HG03045 (cell line): ENCODE measurements around the gene RASSF4.

Experiments
- ATAC-seq: cut with Tn5 transposase; IDR thresholded peaks from one replicate; pipeline ENCODE4 v1.9.1; 2021; ENCODE audit warnings: mild to moderate bottlenecking, moderate library complexity; ENCODE audit not compliant: unreplicated experiment

Gene RASSF4, protein sequence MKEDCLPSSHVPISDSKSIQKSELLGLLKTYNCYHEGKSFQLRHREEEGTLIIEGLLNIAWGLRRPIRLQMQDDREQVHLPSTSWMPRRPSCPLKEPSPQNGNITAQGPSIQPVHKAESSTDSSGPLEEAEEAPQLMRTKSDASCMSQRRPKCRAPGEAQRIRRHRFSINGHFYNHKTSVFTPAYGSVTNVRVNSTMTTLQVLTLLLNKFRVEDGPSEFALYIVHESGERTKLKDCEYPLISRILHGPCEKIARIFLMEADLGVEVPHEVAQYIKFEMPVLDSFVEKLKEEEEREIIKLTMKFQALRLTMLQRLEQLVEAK

DNA sequence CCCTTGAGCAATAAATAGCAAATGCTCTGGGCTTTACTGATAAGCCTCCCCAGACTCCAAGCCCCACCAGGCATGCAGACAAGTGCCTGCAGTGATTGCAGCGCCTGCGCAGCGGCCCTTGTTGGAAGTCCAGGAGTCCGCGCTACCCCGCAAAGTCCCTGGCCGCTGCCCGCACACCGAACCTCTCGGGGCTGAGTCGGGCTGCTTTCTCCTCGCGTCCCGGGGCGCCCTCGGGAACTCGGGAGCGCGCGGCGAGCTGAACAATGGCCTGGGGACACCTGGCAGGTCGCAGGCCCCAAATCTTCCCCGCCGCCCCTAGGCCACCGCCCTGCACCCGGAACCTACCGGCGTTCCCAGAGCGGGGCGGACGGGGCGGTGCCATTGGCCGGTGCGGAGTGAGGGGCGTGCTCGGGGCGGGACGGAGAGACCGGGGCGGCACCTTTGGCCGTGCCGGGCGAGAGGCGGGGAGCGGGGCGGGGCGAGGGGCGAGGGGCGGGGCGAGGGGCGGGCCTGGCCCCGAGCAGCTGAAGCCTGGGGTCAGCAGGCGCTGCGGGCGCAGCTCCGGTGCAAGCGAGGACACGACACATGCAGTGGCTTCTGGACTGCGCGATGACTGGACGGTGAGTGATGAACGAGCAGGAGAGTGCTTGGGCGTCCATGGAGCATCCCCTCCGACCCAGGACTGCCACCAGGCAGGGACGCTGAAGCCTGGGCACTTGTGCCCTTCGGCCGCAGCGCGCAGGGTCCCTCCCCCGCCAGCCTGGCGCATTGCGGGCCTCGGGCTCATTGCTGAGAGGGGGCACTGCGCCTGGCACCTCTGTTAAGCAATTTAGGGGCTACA is at the start of gene RASSF4:
RASSF4 (plus strand) TSS at position 556 of the 841 bp plus-strand sequence. CDS start 10,401 bp downstream, outside the sequence.
- peak; percentile 97 for ATAC-seq

DNA sequence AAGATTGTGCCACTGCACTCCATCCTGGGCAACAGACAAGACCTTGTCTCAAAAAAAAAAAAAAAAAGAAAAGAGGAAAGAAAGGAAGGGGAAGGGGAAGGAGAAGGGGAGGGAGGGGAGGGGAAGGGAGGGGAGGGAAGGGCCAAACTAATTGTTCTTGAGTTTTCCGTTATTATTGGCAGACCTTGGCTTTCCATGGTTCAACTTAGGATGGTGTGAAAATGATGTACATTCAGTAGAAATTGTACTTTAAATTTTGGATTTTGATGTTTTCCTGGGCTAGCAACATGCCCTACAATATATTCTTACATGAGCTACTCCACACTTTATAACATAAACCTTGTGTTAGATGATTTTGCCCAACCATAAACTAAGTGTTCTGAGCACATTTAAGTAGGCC is 49.7 kb upstream of the RASSF4 start:
- no peak for ATAC-seq

DNA sequence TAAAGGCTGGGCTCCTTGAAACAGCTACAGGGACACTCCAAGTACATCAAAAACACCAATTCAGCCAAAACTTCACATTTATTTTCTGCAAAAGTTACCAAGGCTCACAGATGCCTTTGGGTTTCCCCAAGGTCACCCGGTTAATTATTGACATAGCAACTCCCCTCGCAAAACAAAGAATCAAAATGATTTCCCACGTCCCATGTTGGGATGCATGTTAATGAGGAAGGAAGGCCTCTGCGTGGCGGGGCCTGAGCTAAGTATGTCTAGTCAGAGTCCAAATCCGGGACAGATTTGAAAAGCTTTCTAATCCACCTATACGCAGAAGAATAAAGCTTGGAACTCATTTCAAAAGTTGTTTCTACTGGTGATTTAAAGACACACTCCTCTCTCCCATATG is 49.0 kb upstream of the RASSF4 start:
- ATAC-seq: no peak

DNA sequence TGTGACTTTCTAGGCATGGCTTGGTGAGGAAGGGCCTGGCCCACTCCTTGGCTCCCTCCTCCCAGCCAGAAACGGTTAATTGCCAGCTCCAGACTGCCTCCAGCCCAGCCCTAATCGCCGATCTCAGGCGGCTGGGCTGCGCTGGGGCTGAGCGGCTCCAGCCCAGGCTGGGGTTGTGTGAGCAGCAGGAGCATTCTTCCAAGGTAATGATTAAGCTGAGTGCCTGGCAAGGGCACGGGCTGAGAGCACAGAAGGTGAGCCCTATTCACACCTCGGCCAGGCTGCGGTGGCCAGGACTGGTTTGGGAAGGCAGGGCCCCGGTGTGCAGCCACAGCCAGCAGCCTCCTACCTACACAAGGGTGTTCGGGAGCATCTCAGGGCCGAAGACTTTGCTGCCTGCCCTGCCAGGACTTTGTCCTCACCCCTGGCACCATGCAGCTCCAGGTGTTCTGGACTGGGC is 48.5 kb upstream of the RASSF4 start, which contains the start of gene TMEM72:
TMEM72 (plus strand) TSS at position 257 of the 460 bp plus-strand sequence; CDS start at position 433, 176 bp downstream.
- no peak for ATAC-seq

GRCh38 chr10:44911951-44912350 is 47.7 kb upstream of the RASSF4 start:
- no peak for ATAC-seq

GRCh38 chr10:44913350-44914081 is 46.1 kb upstream of the RASSF4 start:
- no peak for ATAC-seq

- no peak for ATAC-seq
These were observed 44.7 kb upstream of the RASSF4 start for GRCh38 chr10:44914891-44915290.

DNA sequence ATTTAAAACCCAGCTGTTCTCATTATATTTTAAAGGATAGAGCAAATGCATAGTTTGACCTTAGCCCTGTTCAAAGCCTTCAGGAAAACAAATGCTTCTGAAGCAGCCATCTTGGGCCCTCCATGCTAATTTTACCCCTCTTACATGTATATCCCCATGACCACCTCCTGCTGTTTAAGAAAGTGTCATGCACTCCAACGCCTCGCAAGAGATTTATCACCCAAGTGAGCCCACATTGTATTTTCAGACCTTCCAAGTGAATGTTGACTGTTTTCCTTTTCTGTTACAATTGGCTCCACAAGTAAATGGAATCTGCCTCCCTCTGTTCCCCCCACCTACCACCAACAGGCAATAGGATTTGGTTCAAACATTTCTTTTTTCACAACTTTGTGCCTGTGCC is 43.2 kb upstream of the RASSF4 start:
- ATAC-seq: no peak

GRCh38 chr10:44917848-44918247 is 41.8 kb upstream of the RASSF4 start:
- ATAC-seq: no peak

DNA sequence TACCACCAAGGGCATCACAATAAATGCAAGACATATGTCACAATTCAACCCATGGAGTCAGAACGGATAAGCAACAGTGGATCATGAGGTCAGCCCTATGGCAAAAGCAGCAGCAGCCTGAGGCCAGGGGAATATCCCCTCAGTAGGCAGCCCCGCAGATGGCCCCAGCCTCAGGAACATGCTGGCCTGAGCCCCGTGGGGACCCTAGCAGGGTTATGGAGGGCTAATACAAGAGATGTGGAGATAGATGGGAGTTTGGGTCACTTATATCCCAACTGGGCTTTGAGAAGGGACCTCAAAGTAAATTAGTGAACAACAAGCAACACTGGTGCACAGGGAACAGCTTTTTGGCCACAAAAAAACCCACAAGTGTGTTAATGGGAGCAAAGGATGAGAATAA is 39.4 kb upstream of the RASSF4 start:
- no peak for ATAC-seq

DNA sequence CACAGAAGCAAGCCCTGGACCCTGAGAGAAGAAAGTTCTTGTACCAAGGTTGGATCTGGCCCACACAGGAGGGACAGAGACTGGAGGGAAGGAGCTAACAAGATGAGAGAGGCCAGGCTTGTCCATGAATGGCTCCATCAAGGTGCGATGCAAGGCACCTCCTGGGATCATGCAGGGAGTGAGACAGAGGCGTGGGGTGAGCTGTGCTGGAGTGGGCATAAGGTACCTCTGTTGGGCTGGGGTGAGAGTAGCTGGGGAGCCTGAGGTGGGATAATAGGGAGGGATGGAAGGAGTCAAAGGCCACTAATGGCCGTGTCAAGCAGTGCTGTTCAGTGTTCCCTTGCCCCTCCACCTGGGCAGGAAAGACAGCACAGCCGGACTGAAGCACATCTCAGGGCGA is 38.5 kb upstream of the RASSF4 start:
- ATAC-seq: no peak

- no peak for ATAC-seq
These were observed 38.1 kb upstream of the RASSF4 start for GRCh38 chr10:44921506-44921905.

DNA sequence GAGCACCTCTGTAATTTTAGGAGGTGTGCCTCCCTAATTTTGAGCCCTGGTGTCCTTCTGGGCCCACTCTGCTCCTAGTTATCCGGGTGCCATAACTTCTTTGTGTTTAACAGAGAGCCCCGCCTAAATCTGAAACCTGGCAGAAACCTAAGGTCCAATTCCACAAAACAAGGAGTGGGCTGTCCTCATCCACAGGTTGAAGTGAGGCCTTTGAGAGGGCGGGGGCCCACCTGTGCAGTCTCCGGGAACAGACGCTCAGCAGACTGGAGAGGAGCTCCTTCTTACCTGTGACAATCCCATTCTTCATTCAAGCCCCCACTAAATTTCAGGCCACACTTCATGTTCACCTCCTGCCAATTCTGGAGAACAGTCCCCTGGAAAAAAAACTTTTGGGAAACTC is 37.6 kb upstream of the RASSF4 start:
- no peak for ATAC-seq

GRCh38 chr10:44922796-44923545 is 36.6 kb upstream of the RASSF4 start:
- no peak for ATAC-seq

- no peak for ATAC-seq
These were observed 36.0 kb upstream of the RASSF4 start for GRCh38 chr10:44923611-44924010.

DNA sequence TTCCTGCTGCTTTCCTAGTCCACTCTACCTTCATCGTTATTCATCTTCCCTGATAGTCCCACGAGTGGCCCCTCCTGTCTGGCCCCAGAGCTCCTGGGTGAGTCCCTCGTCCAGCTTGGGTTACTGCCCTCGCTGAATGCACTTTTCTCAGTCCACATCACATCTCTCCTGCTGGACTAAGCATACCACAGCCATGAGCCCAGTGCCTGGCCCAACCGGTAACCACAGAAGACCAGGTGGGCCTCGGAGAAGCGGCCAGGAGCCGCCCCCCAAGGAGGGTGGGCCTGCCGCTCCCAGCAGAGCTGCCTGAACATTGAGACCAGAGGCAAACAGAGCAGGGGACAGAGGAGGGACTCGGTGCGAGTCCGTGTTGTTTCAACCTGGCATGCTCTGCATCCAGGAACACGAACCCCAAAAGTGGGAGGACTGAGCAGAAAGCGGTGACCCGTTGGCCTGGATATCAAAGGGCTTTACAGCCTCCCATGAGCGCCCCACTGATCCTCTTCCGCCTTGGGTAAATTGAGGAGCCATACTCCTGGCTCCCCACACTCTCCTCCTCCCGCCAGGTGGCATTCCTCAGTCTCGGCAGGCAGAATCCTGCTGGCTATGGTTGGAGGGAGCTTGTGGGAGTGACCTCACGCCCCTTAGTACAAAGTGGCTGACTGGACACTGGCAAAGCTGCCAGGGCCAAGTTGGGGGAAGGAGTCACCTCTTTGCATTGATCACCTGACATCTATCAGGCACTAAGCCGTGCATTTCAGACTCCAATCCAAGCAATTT is 35.2 kb upstream of the RASSF4 start:
- no peak for ATAC-seq

DNA sequence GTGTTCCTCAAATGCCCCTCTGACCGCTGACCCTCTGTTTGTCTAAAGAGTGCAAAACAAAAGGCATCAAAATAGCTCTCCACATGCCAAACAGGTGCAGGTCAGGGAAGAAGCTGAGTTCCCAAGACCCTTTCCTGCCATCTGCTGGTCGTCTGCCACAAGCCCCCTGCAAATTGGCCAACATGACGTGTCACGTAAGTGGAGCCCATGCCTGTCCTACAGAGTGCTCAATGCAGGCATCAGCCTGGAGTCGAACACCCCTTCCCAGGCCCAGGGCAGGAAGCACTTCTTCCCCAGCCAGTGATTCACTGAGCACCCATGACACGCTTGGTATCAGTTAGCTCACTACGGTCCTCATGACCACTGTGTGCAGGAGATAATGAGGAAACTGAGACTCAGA is 34.4 kb upstream of the RASSF4 start:
- no peak for ATAC-seq

- no peak for ATAC-seq
These were observed 33.5 kb upstream of the RASSF4 start for GRCh38 chr10:44925811-44926750.
